Spleen (tissue), 11 donors: ENCODE data around the gene LGR6. TPM values are rescaled to one million over a fixed set of nuclear protein-coding genes. Genes with fewer than 3 reads are reported as not detected.

Experiments
- DNase-seq: peaks from one replicate; pipeline ENCODE4 v3.0.0-alpha.2; 2020
- H3K27ac ChIP-seq, 8 donors: fragments of 200-600 bp; sonication (generic) in 7 of 8; 1 replicate in 4 of 8; 2 replicates in 4 of 8; pipeline versions ENCODE4 v1.5.0 to v1.8.0; 2016 to 2021; ENCODE audit warnings: inconsistent platforms in 4 of 8, mild to moderate bottlenecking in 4 of 8, moderate library complexity in 1 of 8
- H3K27me3 ChIP-seq, 7 donors: fragments of 200-600 bp; sonication (generic) in 6 of 7; replicated peaks in 1 of 7; 1 replicate in 4 of 7; 2 replicates in 3 of 7; pipeline versions ENCODE4 v1.5.0 to v1.8.0; 2016 to 2021; ENCODE audit warnings: inconsistent platforms in 3 of 7, mild to moderate bottlenecking in 1 of 7
- H3K36me3 ChIP-seq, 6 donors: fragments of 200-600 bp; sonication (generic) in 5 of 6; 1 replicate in 4 of 6; 2 replicates in 2 of 6; pipeline versions ENCODE4 v1.5.0 to v1.8.0; 2016 to 2021; ENCODE audit warnings: inconsistent platforms in 2 of 6
- H3K4me1 ChIP-seq, 6 donors: fragments of 200-600 bp; sonication (generic) in 5 of 6; 1 replicate in 3 of 6; 2 replicates in 3 of 6; pipeline versions ENCODE4 v1.5.0 to v1.8.0; 2016 to 2021; ENCODE audit warnings: inconsistent platforms in 3 of 6
- H3K4me3 ChIP-seq, 8 donors: fragments of 200-600 bp; sonication (generic) in 7 of 8; 1 replicate in 4 of 8; 2 replicates in 4 of 8; pipeline versions ENCODE4 v1.5.0 to v1.8.0; 2016 to 2021; ENCODE audit warnings: inconsistent platforms in 4 of 8, mild to moderate bottlenecking in 4 of 8, moderate library complexity in 2 of 8
- H3K9me3 ChIP-seq, 8 donors: fragments of 200-600 bp; sonication (generic) in 7 of 8; 1 replicate in 4 of 8; 2 replicates in 4 of 8; pipeline versions ENCODE4 v1.5.0 to v1.8.0; 2016 to 2021; ENCODE audit warnings: inconsistent platforms in 4 of 8
- CTCF ChIP-seq, 11 experiments: fragments of 200-600 bp in 7 of 11; fragments of 450-650 bp in 4 of 11; sonication (generic) in 4 of 11; IDR thresholded peaks in 8 of 11; conservative IDR thresholded peaks in 3 of 11; 1 replicate in 7 of 11; 2 replicates in 4 of 11; pipeline versions ENCODE4 v1.4.0 to v1.8.0; 2016 to 2021; ENCODE audit warnings: antibody characterized with exemption in 11 of 11, inconsistent platforms in 4 of 11, mild to moderate bottlenecking in 1 of 11
- POLR2A ChIP-seq, 3 donors: fragments of 450-650 bp; IDR thresholded peaks; one replicate each; pipeline ENCODE4 v1.5.1; 2017; ENCODE audit warnings: antibody characterized with exemption in 3 of 3, mild to moderate bottlenecking in 1 of 3
- POLR2AphosphoS5 ChIP-seq, 3 donors: sonication (generic); formaldehyde crosslinking; IDR thresholded peaks; one replicate each; pipeline ENCODE4 v1.5.1; 2017; ENCODE audit warnings: antibody characterized with exemption in 3 of 3
- WGBS, 5 donors: extraction: QIAGEN DNeasy Blood & Tissue Kit in 3 of 5; methylation state at CpG; one replicate each; pipeline versions ENCODE4 v1.1.5 to v1.1.7; 2013 to 2018; 5-methylcytosine and 5-hydroxymethylcytosine counted together
- intact Hi-C: fragments of 100-400 bp; cut with DNase I; formaldehyde crosslinking; loops from one replicate; pipeline ENCODE4 v1.15.0; 2023; ENCODE audit warnings: low total_unique reads
- polyA plus RNA-seq, 3 donors: library from polyadenylated mRNA; stranded (reverse); fragments of 200-250 nt; gene quantifications; one replicate each; pipeline ENCODE4 v1.2.1, GENCODE V29; 2013
- total RNA-seq, 7 donors: library from RNA; depleted of rRNA in 3 of 7; stranded (reverse); fragments of >200 nt in 3 of 7; fragmentation: NEBNext Ultra II Directional in 4 of 7; extraction: Animal tissue kit (Norgen Biotek cat#: 25700) in 4 of 7; gene quantifications; one replicate each; pipeline versions ENCODE4 v1.1.0 to v1.2.1, GENCODE V29; 2016 to 2021
- donor health status: healthy with polysubstance abuse.
- donor health status: DM: no; HTN: no; CAD: no; lungs with moderate emphysema.
- donor health status: DM: no; HTN: no; CAD: no.
- donor health status: Bipolar disorder and iron deficiency.
- donor health status: healthy.
- donor health status: DM: no; HTN: no; CAD: no.
- donor health status: DM: yes; HTN: yes; CAD: no.

LGR6 gene
- total and polyA plus RNA-seq, 10 donors, result 0.61 to 24.5 (median 5.3) TPM

GRCh38 chr1:202200112-202200548, 6.5 kb downstream of the LGR6 start:
- 58 to 84% (median 75%) methylated on average over 4 of the region's 4 CpGs for WGBS, 5 donors
- Histone ChIP-seq H3K4me3 (no peak overlapping the region), H3K4me1 (peaks cover 0 to 47% (median 14%) of the 10 kb centered on the region in 6 donors), H3K9me3 (no peaks in the 10 kb centered on the region), H3K27me3 (peaks cover 0 to 34% (median 0%) of the 10 kb centered on the region in 7 donors), H3K27ac (peak overlapping the region in 5 of 8 donors; percentile 51 to 74 (median 57)), H3K36me3 (no peaks in the 10 kb centered on the region)
- intact Hi-C loops, result no loop called here
- DNase-seq, result no peak
- no peak for TF ChIP-seq POLR2AphosphoS5 (IDR thresholded peaks at IDR 0.05)
- no peak for TF ChIP-seq CTCF (IDR thresholded peaks at IDR 0.05 in 8 of 11, conservative IDR thresholded peaks at IDR 0.05 in 3 of 11)
- TF ChIP-seq POLR2A (IDR thresholded peaks at IDR 0.05), result no peak

GRCh38 chr1:202200669-202201068, 7.1 kb downstream of the LGR6 start:
- no peak overlapping the region for H3K4me3 ChIP-seq
- DNase-seq, result no peak
- TF ChIP-seq POLR2A (IDR thresholded peaks at IDR 0.05), result no peak
- no peak for TF ChIP-seq POLR2AphosphoS5 (IDR thresholded peaks at IDR 0.05)
- TF ChIP-seq CTCF (IDR thresholded peaks at IDR 0.05 in 8 of 11, conservative IDR thresholded peaks at IDR 0.05 in 3 of 11), result no peak
- WGBS, 5 donors, result 83 to 97% (median 91%) methylated on average over 6 to 8 of the region's 8 CpGs
- H3K9me3 ChIP-seq, result no peaks in the 10 kb centered on the region
- peaks cover 0 to 47% (median 14%) of the 10 kb centered on the region in 6 donors for H3K4me1 ChIP-seq
- intact Hi-C loops, result no loop called here
- H3K27me3 ChIP-seq, result peaks cover 0 to 28% (median 0%) of the 10 kb centered on the region in 7 donors
- no peaks in the 10 kb centered on the region for H3K36me3 ChIP-seq
- peak overlapping the region in 6 of 8 donors; percentile 12 to 74 (median 54) for H3K27ac ChIP-seq

- peaks cover 0 to 26% (median 0%) of the 10 kb centered on the region in 7 donors for H3K27me3 ChIP-seq
- H3K27ac ChIP-seq, result peak overlapping the region in 5 of 8 donors; percentile 12 to 74 (median 51)
- intact Hi-C loops, result no loop called here
- no peaks in the 10 kb centered on the region for H3K36me3 ChIP-seq
- DNase-seq, result no peak
- TF ChIP-seq CTCF (IDR thresholded peaks at IDR 0.05 in 8 of 11, conservative IDR thresholded peaks at IDR 0.05 in 3 of 11) (no peak), POLR2AphosphoS5 (IDR thresholded peaks at IDR 0.05) (peak in 1 of 3 donors; percentile 21)
- WGBS, 5 donors, result 37 to 62% (median 49%) methylated on average over 3 of the region's 3 CpGs
- no peak overlapping the region for H3K4me3 ChIP-seq
- no peaks in the 10 kb centered on the region for H3K9me3 ChIP-seq
- peaks cover 0 to 47% (median 14%) of the 10 kb centered on the region in 6 donors for H3K4me1 ChIP-seq
Measured at GRCh38 chr1:202201266-202201665, 7.7 kb downstream of the LGR6 start.

- H3K27ac ChIP-seq, result peak overlapping the region in 3 of 8 donors; percentile 51 to 74 (median 70)
- H3K27me3 ChIP-seq, result peaks cover 0 to 26% (median 0%) of the 10 kb centered on the region in 7 donors
- peaks cover 0 to 47% (median 14%) of the 10 kb centered on the region in 6 donors for H3K4me1 ChIP-seq
- no peak for DNase-seq
- TF ChIP-seq POLR2A (IDR thresholded peaks at IDR 0.05), result no peak
- no peak for TF ChIP-seq CTCF (IDR thresholded peaks at IDR 0.05 in 8 of 11, conservative IDR thresholded peaks at IDR 0.05 in 3 of 11)
- no peak for TF ChIP-seq POLR2AphosphoS5 (IDR thresholded peaks at IDR 0.05)
- intact Hi-C loops, result no loop called here
- 57 to 66% (median 64%) methylated on average over 4 of the region's 4 CpGs for WGBS, 5 donors
- no peaks in the 10 kb centered on the region for H3K36me3 ChIP-seq
- no peak overlapping the region for H3K4me3 ChIP-seq
- no peaks in the 10 kb centered on the region for H3K9me3 ChIP-seq
Measured at GRCh38 chr1:202201971-202202370, 8.4 kb downstream of the LGR6 start.
